T1000 (cell line): ENCODE results near the gene VDAC2.

Experiments
- DNase-seq: peaks from one replicate; lab custom pipeline; 2025; ENCODE audit warnings: mixed read lengths; lab: John Stamatoyannopoulos, UW

Gene VDAC2

GRCh38 chr10:75253281-75254220, 43.0 kb downstream of the VDAC2 start:
- DNase-seq = no peak

GRCh38 chr10:75254739-75255138, 44.1 kb downstream of the VDAC2 start:
- no peak for DNase-seq

GRCh38 chr10:75260990-75261389, 50.4 kb downstream of the VDAC2 start:
- DNase-seq = no peak

DNA sequence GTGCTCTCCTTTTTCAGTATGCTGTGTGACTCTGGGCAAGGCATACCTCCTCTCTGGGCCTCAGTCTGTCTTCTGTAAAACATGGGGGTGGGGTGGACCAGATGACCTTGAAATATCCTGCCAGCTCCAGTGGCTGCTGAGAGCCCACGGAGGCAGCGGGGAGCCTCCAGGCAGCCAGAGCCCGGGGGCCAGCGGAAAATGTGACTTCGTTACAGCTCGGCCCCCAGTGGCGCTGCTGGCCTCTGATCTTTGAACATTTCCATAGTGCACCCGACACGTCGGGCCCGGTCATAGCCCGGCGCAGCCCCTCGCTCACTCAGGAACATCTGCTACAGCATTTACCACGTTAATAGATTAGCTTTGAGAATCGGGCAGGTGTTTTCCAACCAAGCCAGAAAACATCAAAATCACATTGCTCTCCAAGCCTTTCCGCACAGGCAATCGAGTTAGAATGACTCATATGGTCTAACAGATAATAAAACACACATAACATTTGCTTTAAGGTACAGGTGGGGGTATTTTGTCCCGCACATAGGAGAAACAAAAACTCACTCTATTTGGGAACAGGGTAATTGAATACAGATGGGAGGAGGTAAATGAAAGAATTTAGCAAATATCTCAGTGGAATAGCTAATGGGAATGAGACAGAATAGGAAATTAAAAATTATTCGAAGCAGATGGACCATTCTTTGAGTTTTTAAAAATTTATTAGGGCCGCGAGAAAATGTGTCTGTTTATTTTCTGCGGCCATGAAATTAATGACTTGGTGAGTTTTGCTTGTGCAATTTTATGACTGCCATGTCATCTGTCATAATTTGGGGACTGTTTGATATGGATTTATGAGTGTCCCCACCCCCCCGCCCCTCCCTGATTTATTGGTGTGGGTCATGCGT, 51.5 kb downstream of the VDAC2 start:
- no peak for DNase-seq

DNA sequence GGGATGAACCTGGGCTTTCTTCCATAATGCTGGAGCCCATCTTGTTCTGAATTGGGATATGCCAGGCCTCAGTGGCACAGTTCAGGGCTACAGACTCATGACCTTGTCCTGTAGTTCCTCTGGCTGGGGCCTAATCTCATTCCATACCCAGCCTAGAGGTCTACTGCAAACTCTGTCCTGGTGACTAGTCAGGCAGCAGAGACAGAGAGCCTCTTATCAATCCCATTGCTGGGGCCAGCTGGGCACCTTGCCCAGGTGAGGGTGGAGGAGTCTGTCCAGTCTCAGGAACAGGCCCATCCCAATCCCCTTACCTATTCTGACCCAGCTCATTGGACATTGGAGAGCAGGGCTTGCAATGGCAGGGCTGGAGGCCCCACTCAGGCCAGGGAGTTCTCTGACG, 53.2 kb downstream of the VDAC2 start:
- DNase-seq = no peak

DNA sequence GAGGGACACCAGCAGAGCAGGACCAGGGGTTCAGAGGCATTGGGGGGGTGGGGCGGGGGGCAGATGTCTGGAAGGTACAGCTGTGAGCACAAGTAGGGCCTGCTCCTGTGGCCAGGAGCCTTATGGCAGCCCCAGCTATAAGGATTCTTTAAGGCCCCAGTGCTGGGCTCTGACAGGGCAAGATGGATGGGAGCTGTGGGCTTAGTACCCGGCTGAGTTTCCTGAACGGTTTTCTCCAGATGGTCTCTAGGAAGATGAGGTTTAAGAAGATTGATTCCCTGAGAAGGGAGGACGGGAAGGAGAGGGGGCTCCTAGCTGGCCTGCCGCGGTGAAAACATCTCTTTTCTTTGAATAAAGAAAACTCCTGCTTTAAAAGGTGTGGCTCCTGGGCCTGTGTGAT, 55.3 kb downstream of the VDAC2 start:
- DNase-seq = no peak

DNA sequence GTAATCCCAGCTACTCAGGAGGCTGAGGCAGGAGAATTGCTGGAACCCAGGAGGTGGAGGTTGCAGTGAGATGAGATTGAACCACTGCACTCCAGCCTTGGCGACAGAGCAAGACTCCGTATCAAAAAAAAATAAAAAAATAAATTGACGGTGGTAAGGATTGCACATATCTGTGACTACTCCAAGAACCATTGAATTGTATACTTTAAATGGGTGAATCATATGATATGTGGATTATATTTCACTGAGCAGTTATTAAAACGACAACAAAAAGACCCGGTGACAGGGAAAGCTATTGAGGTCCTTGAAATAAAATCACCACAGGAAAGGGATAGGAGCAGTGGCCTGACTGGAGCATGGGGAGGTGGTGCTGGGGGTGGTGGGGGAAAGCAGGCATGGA, 56.3 kb downstream of the VDAC2 start:
- no peak for DNase-seq

- no peak for DNase-seq
Measured at GRCh38 chr10:75269605-75270004, 59.0 kb downstream of the VDAC2 start.

- no peak for DNase-seq
Measured at GRCh38 chr10:75272094-75272493, 61.5 kb downstream of the VDAC2 start.

GRCh38 chr10:75272896-75273295, 62.3 kb downstream of the VDAC2 start:
- no peak for DNase-seq

DNA sequence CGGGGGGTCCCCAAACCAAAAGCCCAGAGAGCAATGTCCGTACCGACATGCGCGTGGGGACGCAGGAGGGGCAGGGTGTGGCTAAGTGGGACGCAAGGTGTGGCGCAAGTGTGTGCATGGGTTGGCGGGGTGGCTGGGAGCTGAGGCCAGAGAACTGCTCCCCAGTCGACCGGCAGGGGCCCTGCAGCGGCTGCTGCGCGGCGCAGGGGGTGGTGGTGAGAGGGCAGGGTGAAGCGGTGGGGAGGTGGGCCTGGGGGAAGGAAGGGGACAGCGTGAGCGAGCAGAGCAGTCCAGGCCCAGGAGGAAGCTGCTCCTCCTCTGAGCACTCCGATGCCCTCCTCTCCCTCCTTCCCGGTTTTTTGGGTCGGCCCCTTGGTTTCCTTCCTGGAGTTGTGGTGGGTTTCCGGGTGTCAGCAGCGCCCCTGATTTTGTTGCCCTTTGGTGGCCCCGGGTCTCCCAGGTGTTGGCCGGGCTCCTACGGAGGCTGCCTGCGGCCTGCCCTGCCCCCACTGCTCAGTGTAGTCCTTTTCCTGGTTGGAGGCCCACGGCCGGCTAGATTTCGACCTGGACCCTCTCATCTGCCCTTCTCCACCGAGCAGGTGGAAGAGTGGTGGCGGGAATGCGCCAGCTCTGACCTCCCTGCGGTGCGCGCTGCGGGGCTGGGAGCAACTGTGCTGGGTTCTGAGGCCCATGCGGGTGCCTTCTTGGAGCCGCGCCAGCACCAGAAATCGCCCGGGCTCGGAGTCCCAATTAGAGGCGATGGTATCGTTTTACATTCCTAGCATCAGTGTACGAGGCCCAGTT, 65.7 kb downstream of the VDAC2 start:
- no peak for DNase-seq

DNA sequence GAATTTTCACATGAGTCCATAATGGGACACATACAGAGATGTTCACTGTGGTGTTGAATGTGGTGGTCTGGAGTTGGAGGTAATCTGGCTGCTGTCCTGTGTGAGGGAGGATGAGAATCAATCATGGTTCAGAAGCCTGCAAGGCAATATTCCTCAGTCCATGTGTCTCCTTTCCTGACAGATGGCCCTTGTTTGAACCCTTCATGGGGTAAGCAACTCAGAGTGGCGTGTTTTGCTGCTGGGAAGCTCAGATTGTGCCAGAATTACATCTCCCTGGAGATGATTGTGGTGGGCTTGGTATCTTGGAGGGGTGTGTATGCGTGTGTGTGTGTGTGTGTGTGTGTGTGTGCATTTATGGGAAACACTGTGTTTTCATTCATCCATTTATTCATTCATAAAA, 69.6 kb downstream of the VDAC2 start:
- DNase-seq = no peak
